Neural crest cell (in vitro differentiated cells): ENCODE measurements around the gene MTUS2. TPM values are rescaled to one million over a fixed set of nuclear protein-coding genes. Genes with fewer than 3 reads are reported as not detected.

Experiments
- DNase-seq: peaks from one replicate; pipeline ENCODE4 v3.0.0; 2021; ENCODE audit warnings: low read depth, mixed read lengths, low spot score
- H3K27ac Mint-ChIP-seq: one replicate; pipeline ENCODE4 v1.8.0; 2021; ENCODE audit warnings: mild to moderate bottlenecking, mixed read lengths; ENCODE audit not compliant: unreplicated experiment
- H3K27me3 Mint-ChIP-seq: 2 replicates; pipeline ENCODE4 v1.8.0; 2021; ENCODE audit warnings: low read depth, mild to moderate bottlenecking, mixed read lengths
- H3K36me3 Mint-ChIP-seq: 2 replicates; pipeline ENCODE4 v1.8.0; 2021; ENCODE audit warnings: low read depth, mild to moderate bottlenecking, mixed read lengths
- H3K4me1 Mint-ChIP-seq: 2 replicates; pipeline ENCODE4 v1.8.0; 2021; ENCODE audit warnings: mixed read lengths
- H3K4me3 Mint-ChIP-seq: one replicate; pipeline ENCODE4 v1.8.0; 2021; ENCODE audit warnings: mild to moderate bottlenecking, mixed read lengths
- H3K9me3 Mint-ChIP-seq: 2 replicates; pipeline ENCODE4 v1.8.0; 2021; ENCODE audit warnings: mixed read lengths
- CTCF ChIP-seq: fragments of 200-600 bp; sonication (generic); conservative IDR thresholded peaks from 2 replicates; pipeline ENCODE4 v1.5.0; 2021; ENCODE audit warnings: antibody characterized with exemption, mild to moderate bottlenecking
- total RNA-seq: library from RNA; stranded (reverse); gene quantifications from 2 replicates; pipeline ENCODE4 v1.2.1, GENCODE V29; 2021

Gene MTUS2
- total RNA-seq, 1 donor from 2014 or later: 0.91 TPM

DNA sequence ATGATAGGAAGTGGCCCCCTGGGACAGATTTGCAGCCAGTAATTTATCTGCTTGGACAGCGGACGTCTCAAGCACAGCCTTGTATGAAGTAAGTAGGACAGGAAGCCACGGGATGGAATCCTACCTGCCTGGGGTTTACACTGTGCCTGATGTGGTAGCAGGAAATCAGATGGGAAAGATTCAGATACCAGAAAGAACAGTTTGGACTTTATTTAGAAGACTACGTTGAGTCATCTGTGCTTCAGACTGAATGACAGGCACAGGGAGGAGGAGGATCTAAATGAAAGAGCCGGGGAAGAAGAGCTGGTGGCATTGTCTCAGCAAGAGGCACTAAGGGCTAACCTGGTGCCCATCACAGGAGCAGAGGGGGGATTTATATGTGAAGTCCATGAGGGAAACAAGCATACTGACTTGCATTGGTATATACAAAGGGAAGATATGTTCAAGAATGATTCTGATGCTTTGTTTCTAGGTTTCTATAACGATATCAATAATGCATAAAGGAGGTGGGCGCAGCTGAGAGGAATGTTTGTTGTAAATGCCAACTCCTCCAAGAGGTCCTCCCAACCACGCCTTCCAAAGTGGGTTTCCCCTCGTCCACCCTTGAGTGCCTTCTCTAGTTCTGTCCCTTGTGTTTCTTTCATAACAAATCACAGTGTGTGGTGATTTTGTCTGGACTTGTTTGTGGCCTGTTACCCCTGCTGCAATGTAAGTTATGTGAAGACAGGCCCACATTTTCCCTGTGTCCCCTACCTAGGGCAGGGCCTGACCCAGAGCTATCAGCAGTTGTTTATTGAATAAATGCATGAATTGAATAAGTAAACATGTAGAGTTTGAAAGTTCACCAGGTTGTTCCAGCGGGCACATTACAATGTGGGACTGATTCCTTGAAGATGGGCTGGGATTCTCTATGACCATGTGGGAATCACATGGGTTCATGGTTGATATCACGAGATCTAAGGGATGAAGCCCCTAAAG, 446.9 kb downstream of the MTUS2 start:
- Mint-ChIP-seq H3K4me3 (no peak overlapping the region), H3K36me3 (no peaks in the 10 kb centered on the region), H3K4me1 (no peaks in the 10 kb centered on the region), H3K27ac (no peak overlapping the region), H3K9me3 (peaks cover 4% of the 10 kb centered on the region), H3K27me3 (peaks cover 20% of the 10 kb centered on the region)
- DNase-seq: no peak
- no peak for TF ChIP-seq CTCF

DNA sequence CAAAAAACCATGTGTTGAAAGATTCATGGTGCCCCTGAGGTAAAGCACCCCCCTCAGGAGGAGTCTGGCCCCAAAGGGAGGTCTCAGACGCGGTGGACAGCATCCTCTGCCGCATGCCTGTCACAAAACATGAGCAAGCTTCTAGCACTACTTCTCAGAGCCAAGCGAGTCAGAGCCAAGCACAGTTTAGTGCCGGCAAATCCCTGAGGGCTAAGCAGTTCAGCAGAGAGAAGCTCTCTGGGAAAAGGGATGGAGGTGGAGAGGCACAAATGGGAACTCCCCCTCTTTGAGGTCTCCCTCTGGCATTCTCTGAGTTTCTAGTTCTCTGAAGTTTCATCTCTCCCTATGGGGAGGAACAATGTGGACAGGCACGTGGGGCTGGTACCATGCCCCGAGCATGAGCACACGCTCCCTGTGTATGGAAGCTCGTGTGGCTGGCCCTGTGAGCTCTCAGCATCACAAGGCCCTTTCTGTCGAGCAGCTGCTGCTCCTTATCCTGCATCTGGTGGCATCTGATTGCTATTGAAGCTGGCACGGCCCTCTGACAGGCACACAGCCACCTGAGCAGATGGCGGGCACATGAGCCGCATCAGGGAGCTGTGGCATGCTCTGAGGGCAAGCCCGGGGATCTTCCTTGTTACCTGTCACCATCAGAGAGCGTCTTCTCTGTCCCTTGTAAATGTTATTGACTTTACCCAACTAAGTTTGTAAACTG, 450.3 kb downstream of the MTUS2 start:
- Mint-ChIP-seq H3K27ac (no peak overlapping the region), H3K27me3 (peaks cover 20% of the 10 kb centered on the region), H3K9me3 (peaks cover under 1% of the 10 kb centered on the region), H3K4me1 (no peaks in the 10 kb centered on the region), H3K4me3 (no peak overlapping the region), H3K36me3 (no peaks in the 10 kb centered on the region)
- no peak for TF ChIP-seq CTCF
- no peak for DNase-seq

GRCh38 chr13:29271606-29272005, 451.5 kb downstream of the MTUS2 start:
- H3K27me3 Mint-ChIP-seq: peaks cover 20% of the 10 kb centered on the region
- TF ChIP-seq CTCF: no peak
- H3K9me3 Mint-ChIP-seq: peaks cover 4% of the 10 kb centered on the region
- H3K27ac Mint-ChIP-seq: no peak overlapping the region
- no peaks in the 10 kb centered on the region for H3K4me1 Mint-ChIP-seq
- no peak for DNase-seq
- no peaks in the 10 kb centered on the region for H3K36me3 Mint-ChIP-seq
- no peak overlapping the region for H3K4me3 Mint-ChIP-seq

DNA sequence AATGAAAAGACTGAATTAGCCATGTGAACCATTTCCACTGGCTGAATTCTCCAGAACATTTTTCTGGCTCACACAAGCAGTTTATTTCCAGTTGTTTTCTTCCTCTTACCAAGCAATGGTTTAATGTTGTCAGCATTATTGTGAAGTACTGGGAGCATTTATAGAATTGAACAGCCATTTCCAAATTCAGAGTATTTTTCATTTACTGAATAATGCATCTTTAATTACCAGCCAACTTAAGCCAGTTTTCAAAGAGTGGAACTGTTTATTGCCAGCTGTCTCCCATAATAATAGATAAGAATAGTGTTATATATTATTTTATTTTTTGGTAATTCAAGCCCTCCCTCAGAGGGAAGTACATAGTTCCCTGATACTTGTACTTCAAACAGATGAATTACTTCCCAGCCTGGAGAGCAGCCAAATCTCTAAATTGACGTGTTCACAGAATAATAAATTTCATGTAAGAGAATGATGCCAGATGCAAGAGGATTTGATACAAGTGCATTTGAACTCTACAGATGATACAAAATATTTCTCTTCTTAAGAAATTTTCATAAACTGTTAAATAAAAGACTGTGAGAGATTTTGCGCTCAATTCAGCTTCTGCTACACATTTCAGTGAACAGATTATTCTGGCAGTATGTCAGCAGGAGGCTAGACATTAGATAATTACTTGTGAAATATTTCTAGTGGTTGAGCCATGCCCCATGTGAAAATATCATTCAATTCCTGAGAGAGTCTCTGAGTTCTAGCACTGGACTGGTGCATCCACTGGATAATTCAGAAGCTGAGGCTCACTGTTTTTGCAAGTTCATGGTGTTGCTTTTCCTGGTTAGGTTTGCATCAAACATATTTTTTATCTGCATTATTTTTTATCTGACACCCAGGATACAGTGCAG, 459.5 kb downstream of the MTUS2 start:
- Mint-ChIP-seq H3K27me3 (peaks cover 13% of the 10 kb centered on the region), H3K4me3 (no peak overlapping the region), H3K9me3 (peaks cover 4% of the 10 kb centered on the region), H3K4me1 (no peaks in the 10 kb centered on the region), H3K36me3 (no peaks in the 10 kb centered on the region), H3K27ac (no peak overlapping the region)
- no peak for TF ChIP-seq CTCF
- no peak for DNase-seq

DNA sequence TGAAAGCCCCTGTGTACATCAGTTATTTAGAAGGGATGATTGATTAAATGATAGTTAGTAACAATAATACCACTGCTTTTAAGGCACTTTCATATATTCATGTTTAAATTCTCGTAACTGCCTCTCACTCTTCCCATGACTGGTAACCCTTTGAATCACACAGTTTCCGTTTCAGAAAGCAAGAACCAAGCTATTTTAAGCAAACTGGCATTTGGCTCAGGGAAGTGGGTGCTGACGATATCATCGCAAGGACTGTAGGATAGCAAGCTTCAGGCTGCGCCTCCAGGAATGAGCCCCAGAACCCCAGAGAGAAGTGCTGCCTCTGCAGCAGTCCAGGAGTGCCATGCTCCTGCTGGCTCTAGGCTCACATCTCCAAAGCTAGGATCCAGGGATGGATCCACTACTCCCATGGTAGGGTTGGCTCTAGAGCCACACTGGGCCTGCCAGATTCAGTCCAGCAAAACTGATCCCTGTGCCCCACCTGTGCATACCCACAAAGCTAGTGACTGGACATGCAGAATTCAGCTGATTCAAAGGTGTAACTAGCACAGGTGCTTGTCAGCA, 461.9 kb downstream of the MTUS2 start:
- TF ChIP-seq CTCF: no peak
- Mint-ChIP-seq H3K9me3 (no peaks in the 10 kb centered on the region), H3K4me1 (no peaks in the 10 kb centered on the region), H3K36me3 (no peaks in the 10 kb centered on the region), H3K4me3 (no peak overlapping the region), H3K27me3 (peaks cover 21% of the 10 kb centered on the region), H3K27ac (no peak overlapping the region)
- DNase-seq: no peak
